HepG2 (cell line): ENCODE data around the gene RSPH10B. TPM values are rescaled to one million over a fixed set of nuclear protein-coding genes. Genes with fewer than 3 reads are reported as not detected.

Experiments
- ATAC-seq: fragments of 200-7000 bp; cut with Tn5 transposase; 3 replicates; pipeline ENCODE4 v1.9.1; 2020; ENCODE audit warnings: mild to moderate bottlenecking, moderate library complexity
- BruUV-seq: library from RNA; stranded (reverse); fragments of 400-500 nt; replicated peaks from 2 replicates; lab custom pipeline; 2021; lab: Mats Ljungman, UMichigan
- CTCF ChIA-PET: fragments of 300-600 bp; formaldehyde crosslinking; extraction: SDS; loops from one replicate; lab custom pipeline; 2021; ENCODE audit warnings: low total read pairs, inconsistent platforms, low intra/inter-chr PET ratio; lab: Yijun Ruan, JAX
- POLR2A ChIA-PET: fragments of 350-600 bp; sonication (Branson Sonifier 250); formaldehyde crosslinking; loops from one replicate; lab custom pipeline; 2020; ENCODE audit warnings: antibody characterized with exemption, inconsistent platforms; lab: Yijun Ruan, JAX
- DNase-seq: peaks from one replicate; pipeline ENCODE4 v3.0.0-alpha.2; 2015; ENCODE audit warnings: low spot score
- FAIRE-seq: peaks from 3 replicates; lab custom pipeline; 2011; peaks lifted over from hg19 to GRCh38; lab: Jason Lieb, UNC
- H2AFZ ChIP-seq: one replicate; pipeline ENCODE4 v1.6.1; 2011; ENCODE audit warnings: low read length, inconsistent platforms
- H3K27ac ChIP-seq: fragments of 300-600 bp; 3 replicates; pipeline ENCODE4 v1.8.0; 2011; ENCODE audit warnings: mixed run types, mild to moderate bottlenecking, mixed read lengths, low read length, inconsistent platforms; ENCODE audit not compliant: insufficient read depth; ENCODE audit errors: extremely low read length
- H3K27me3 ChIP-seq, 2 experiments: fragments of 200-600 bp in 1 of 2; 2 replicates in 1 of 2; 3 replicates in 1 of 2; pipeline versions ENCODE4 v1.6.0 to v1.8.0; 2011; ENCODE audit warnings: low read length in 2 of 2, mild to moderate bottlenecking in 2 of 2, moderate library complexity in 2 of 2, inconsistent platforms in 1 of 2; ENCODE audit not compliant: insufficient read depth in 2 of 2, control insufficient read depth in 1 of 2
- H3K36me3 ChIP-seq, 2 experiments: fragments of 200-600 bp in 1 of 2; replicated peaks in 1 of 2; 2 replicates in 1 of 2; 3 replicates in 1 of 2; pipeline versions ENCODE4 v1.5.1 to v1.8.0; 2011; ENCODE audit warnings: low read length in 2 of 2, inconsistent platforms in 1 of 2; ENCODE audit not compliant: insufficient read depth in 2 of 2, control insufficient read depth in 1 of 2
- H3K4me1 ChIP-seq: 2 replicates; pipeline ENCODE4 v1.5.1; 2012; ENCODE audit warnings: low read length, inconsistent platforms; ENCODE audit not compliant: insufficient read depth
- H3K4me2 ChIP-seq: 2 replicates; pipeline ENCODE4 v1.6.0; 2011; ENCODE audit warnings: low read depth, low read length, inconsistent platforms
- H3K4me3 ChIP-seq, 3 experiments: fragments of 200-600 bp in 1 of 3; sonication (generic), shearing (Covaris generic) in 1 of 3; replicated peaks in 1 of 3; 2 replicates each; pipeline ENCODE4 v1.5.1; 2011 to 2016; ENCODE audit warnings: low read length in 3 of 3, inconsistent platforms in 2 of 3, low read depth in 2 of 3, mild to moderate bottlenecking in 2 of 3, control low read depth in 1 of 3, mixed read lengths in 1 of 3; ENCODE audit not compliant: insufficient read depth in 1 of 3
- H3K79me2 ChIP-seq: one replicate; pipeline ENCODE4 v1.6.1; 2011; ENCODE audit warnings: low read length, inconsistent platforms; ENCODE audit not compliant: insufficient read depth
- H3K9ac ChIP-seq: 2 replicates; pipeline ENCODE4 v1.6.0; 2011; ENCODE audit warnings: mild to moderate bottlenecking, low read depth, low read length, inconsistent platforms; ENCODE audit not compliant: insufficient read depth
- H3K9me3 ChIP-seq: 2 replicates; pipeline ENCODE4 v1.5.1; 2012; ENCODE audit warnings: mild to moderate bottlenecking, low read length
- H4K20me1 ChIP-seq: 2 replicates; pipeline ENCODE4 v1.6.0; 2011; ENCODE audit warnings: inconsistent platforms, mild to moderate bottlenecking, low read length, moderate library complexity; ENCODE audit not compliant: insufficient read depth
- ATF4 ChIP-seq, 2 experiments: fragments of 450-650 bp in 1 of 2; sonication (generic) in 1 of 2; formaldehyde crosslinking; IDR thresholded peaks; 2 replicates each; pipeline versions ENCODE4 v1.5.0 to v1.8.0; 2020 to 2022; ENCODE audit warnings: mild to moderate bottlenecking in 1 of 2, missing genetic modification reagents in 1 of 2
- CBX5 ChIP-seq: sonication (generic); formaldehyde crosslinking; IDR thresholded peaks from 2 replicates; pipeline ENCODE4 v1.4.0; 2020; ENCODE audit warnings: missing genetic modification reagents, borderline replicate concordance
- DPF2 ChIP-seq: sonication (generic); formaldehyde crosslinking; IDR thresholded peaks from 2 replicates; pipeline ENCODE4 v1.4.0; 2020; ENCODE audit warnings: mild to moderate bottlenecking, low read depth, missing genetic modification reagents, borderline replicate concordance
- IKZF4 ChIP-seq: sonication (generic); formaldehyde crosslinking; IDR thresholded peaks from 2 replicates; pipeline ENCODE4 v1.5.1; 2020; ENCODE audit warnings: borderline replicate concordance, mild to moderate bottlenecking, low read depth, missing genetic modification reagents; ENCODE audit errors: not compliant biosample characterization
- KLF16 ChIP-seq, 2 experiments: sonication (generic) in 1 of 2; formaldehyde crosslinking in 1 of 2; IDR thresholded peaks; 2 replicates each; pipeline versions ENCODE4 v1.6.1 to v1.8.0; 2016 to 2023; ENCODE audit warnings: missing genetic modification reagents in 2 of 2, missing compliant biosample characterization in 1 of 2
- MTF2 ChIP-seq: sonication (generic); formaldehyde crosslinking; IDR thresholded peaks from 2 replicates; pipeline ENCODE4 v1.5.0; 2020; ENCODE audit warnings: missing genetic modification reagents, borderline replicate concordance
- NBN ChIP-seq: fragments of 450-650 bp; conservative IDR thresholded peaks from 2 replicates; pipeline ENCODE4 v1.6.1; 2017
- RFX5 ChIP-seq: IDR thresholded peaks from 2 replicates; pipeline ENCODE4 v1.6.1; 2011; ENCODE audit warnings: low read depth, low read length, improper control_type of control experiment
- RORA ChIP-seq: sonication (generic); formaldehyde crosslinking; IDR thresholded peaks from 2 replicates; pipeline ENCODE4 v1.5.0; 2020; ENCODE audit warnings: mild to moderate bottlenecking, missing genetic modification reagents, moderate library complexity
- SOX6 ChIP-seq, 2 experiments: fragments of 450-650 bp in 1 of 2; sonication (generic) in 1 of 2; formaldehyde crosslinking in 1 of 2; IDR thresholded peaks; 2 replicates each; pipeline versions ENCODE4 v1.4.0 to v1.6.1; 2017 to 2020; ENCODE audit warnings: antibody characterized with exemption in 1 of 2, mild to moderate bottlenecking in 1 of 2, missing genetic modification reagents in 1 of 2
- TOPORS ChIP-seq: sonication (generic); formaldehyde crosslinking; IDR thresholded peaks from 2 replicates; pipeline ENCODE4 v1.8.0; 2023; ENCODE audit warnings: mild to moderate bottlenecking, missing genetic modification reagents
- ZBTB33 ChIP-seq: sonication (generic); formaldehyde crosslinking; IDR thresholded peaks from 2 replicates; pipeline ENCODE4 v1.4.0; 2020; ENCODE audit warnings: missing genetic modification reagents
- ZFX ChIP-seq: sonication (generic); formaldehyde crosslinking; IDR thresholded peaks from 2 replicates; pipeline ENCODE4 v1.4.0; 2020; ENCODE audit warnings: mild to moderate bottlenecking, low read depth, missing genetic modification reagents, moderate library complexity
- ZFY ChIP-seq: sonication (generic); formaldehyde crosslinking; IDR thresholded peaks from 2 replicates; pipeline ENCODE4 v1.4.0; 2020; ENCODE audit warnings: missing genetic modification reagents
- ZNF329 ChIP-seq: sonication (generic); formaldehyde crosslinking; IDR thresholded peaks from 2 replicates; pipeline ENCODE4 v1.9.0; 2021; ENCODE audit warnings: low read depth, mild to moderate bottlenecking, missing genetic modification reagents
- ZNF605 ChIP-seq: sonication (generic); formaldehyde crosslinking; IDR thresholded peaks from 2 replicates; pipeline ENCODE4 v1.8.0; 2022; ENCODE audit warnings: mild to moderate bottlenecking, missing genetic modification reagents
- WGBS: methylation state at CpG from one replicate; pipeline ENCODE4 v1.1.6; 2017; ENCODE audit warnings: low lambda C conversion rate; 5-methylcytosine and 5-hydroxymethylcytosine counted together
- in situ Hi-C: cut with HindIII; loops from 2 replicates; pipeline ENCODE4 v1.10.0; 2017; ENCODE audit warnings: low pct_unique_long_range_greater_than_20kb; ENCODE audit not compliant: extremely low pct_ligation_motif_present
- intact Hi-C: fragments of 100-400 bp; cut with micrococcal nuclease; formaldehyde crosslinking; loops from one replicate; pipeline ENCODE4 v1.10.0; 2022; ENCODE audit not compliant: unreplicated experiment
- polyA plus RNA-seq, 8 experiments: library from polyadenylated mRNA; depleted of rRNA in 3 of 8; stranded (reverse) in 7 of 8; unstranded in 1 of 8; fragments of >200 nt; fragmentation: Illumina TruSeq in 4 of 8; extraction: Trizol in 4 of 8; gene quantifications; 2 replicates each; pipeline versions ENCODE4 v1.2.1 to v1.2.3, GENCODE V29; 2011 to 2016; ENCODE audit warnings: low read depth in 4 of 8, missing spikeins in 1 of 8, mixed read lengths in 1 of 8; ENCODE audit not compliant: insufficient read depth in 1 of 8
- total RNA-seq, 5 experiments: library from RNA; depleted of rRNA; stranded (reverse); fragments of >200 nt; fragmentation: Illumina TruSeq; extraction: Trizol; gene quantifications; 2 replicates each; pipeline ENCODE4 v1.2.3, GENCODE V29; 2016; ENCODE audit warnings: low read depth in 1 of 5
- TF ChIP-seq, protein P1 (sequence below): sonication (generic); formaldehyde crosslinking; IDR thresholded peaks from 2 replicates; pipeline ENCODE4 v1.5.0; 2020; ENCODE audit warnings: mild to moderate bottlenecking, low read depth, missing genetic modification reagents, borderline replicate concordance
- TF ChIP-seq, protein P2 (sequence below), 2 experiments: sonication (generic) in 1 of 2; formaldehyde crosslinking in 1 of 2; IDR thresholded peaks; 2 replicates each; pipeline versions ENCODE4 v1.4.0 to v1.6.1; 2018 to 2020; ENCODE audit warnings: missing genetic modification reagents in 2 of 2, borderline replicate concordance in 1 of 2, low read depth in 1 of 2, mild to moderate bottlenecking in 1 of 2, missing biosample characterization in 1 of 2

RSPH10B gene
- total and polyA plus RNA-seq, 2 of the 13 experiments (the other 11 are each of a cell fraction or from before 2014, with no cell fraction given), result not detected

- Histone ChIP-seq H3K4me2 (no peak overlapping the region), H3K4me3 (no peak overlapping the region), H3K36me3 (peaks cover 25 to 58% of the 10 kb centered on the region in 2 experiments), H3K27me3 (no peaks in the 10 kb centered on the region), H2AFZ (no peak overlapping the region), H3K9ac (no peak overlapping the region), H3K79me2 (peaks cover 13% of the 10 kb centered on the region), H3K9me3 (no peaks in the 10 kb centered on the region), H3K4me1 (peaks cover 30% of the 10 kb centered on the region), H3K27ac (peak overlapping the region; percentile 43), H4K20me1 (no peaks in the 10 kb centered on the region; the same call in 1 of the 2 replicates)
- in situ Hi-C loops, result no loop called here
- CTCF ChIA-PET, result no interaction called here
- POLR2A ChIA-PET, result interaction anchor here (0.6 to 1.2 kb wide), 5 partner anchors 8 to 90 kb away, joined by 3 to 6 read pairs (median 5); no protein-coding TSS in a partner anchor
- no peak; the same call in 2 of the 3 replicates for ATAC-seq
- WGBS, result 86% methylated on average over 8 of the region's 8 CpGs
- no peak for FAIRE-seq
- intact Hi-C loops, result no loop called here
- BruUV-seq, result no TSS peak
- DNase-seq, result no peak
- peak in 1 of 2 experiments; percentile 99; a peak in 2 of 4 replicates for TF ChIP-seq ATF4 (CRISPR knock-in tag; IDR thresholded peaks at IDR 0.05)
- TF ChIP-seq ZNF329 (CRISPR knock-in tag), result no peak
- TF ChIP-seq NBN, result no peak
- no peak for TF ChIP-seq DPF2
- no peak for TF ChIP-seq TOPORS (CRISPR knock-in tag)
- TF ChIP-seq CBX5 (CRISPR knock-in tag), result no peak
- no peak for TF ChIP-seq IKZF4
- TF ChIP-seq, protein P1, sequence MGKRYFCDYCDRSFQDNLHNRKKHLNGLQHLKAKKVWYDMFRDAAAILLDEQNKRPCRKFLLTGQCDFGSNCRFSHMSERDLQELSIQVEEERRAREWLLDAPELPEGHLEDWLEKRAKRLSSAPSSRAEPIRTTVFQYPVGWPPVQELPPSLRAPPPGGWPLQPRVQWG, result no peak
- no peak for TF ChIP-seq ZFX (CRISPR knock-in tag)
- TF ChIP-seq ZNF605 (CRISPR knock-in tag), result no peak
- TF ChIP-seq RFX5, result no peak
- TF ChIP-seq ZFY (CRISPR knock-in tag), result no peak
- TF ChIP-seq RORA (CRISPR knock-in tag), result no peak
- no peak for TF ChIP-seq MTF2 (CRISPR knock-in tag)
- TF ChIP-seq ZBTB33 (CRISPR knock-in tag), result peak; percentile 60; the same call in 1 of the 2 replicates
- TF ChIP-seq KLF16 (CRISPR knock-in tag; IDR thresholded peaks at IDR 0.05), result no peak; a peak in 1 of 4 replicates
- TF ChIP-seq, protein P2, sequence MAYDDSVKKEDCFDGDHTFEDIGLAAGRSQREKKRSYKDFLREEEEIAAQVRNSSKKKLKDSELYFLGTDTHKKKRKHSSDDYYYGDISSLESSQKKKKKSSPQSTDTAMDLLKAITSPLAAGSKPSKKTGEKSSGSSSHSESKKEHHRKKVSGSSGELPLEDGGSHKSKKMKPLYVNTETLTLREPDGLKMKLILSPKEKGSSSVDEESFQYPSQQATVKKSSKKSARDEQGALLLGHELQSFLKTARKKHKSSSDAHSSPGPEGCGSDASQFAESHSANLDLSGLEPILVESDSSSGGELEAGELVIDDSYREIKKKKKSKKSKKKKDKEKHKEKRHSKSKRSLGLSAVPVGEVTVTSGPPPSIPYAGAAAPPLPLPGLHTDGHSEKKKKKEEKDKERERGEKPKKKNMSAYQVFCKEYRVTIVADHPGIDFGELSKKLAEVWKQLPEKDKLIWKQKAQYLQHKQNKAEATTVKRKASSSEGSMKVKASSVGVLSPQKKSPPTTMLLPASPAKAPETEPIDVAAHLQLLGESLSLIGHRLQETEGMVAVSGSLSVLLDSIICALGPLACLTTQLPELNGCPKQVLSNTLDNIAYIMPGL (CRISPR knock-in tag; IDR thresholded peaks at IDR 0.05; ENCODE audit: borderline replicate concordance in 1 of 2, low read depth in 1 of 2), result no peak
- no peak for TF ChIP-seq SOX6 (IDR thresholded peaks at IDR 0.05)
- no peak for TF ChIP-seq SOX6 (CRISPR knock-in tag; IDR thresholded peaks at IDR 0.05)
These were observed 45.6 kb upstream of the RSPH10B start for GRCh38 chr7:6015917-6016652.
